Ovary (tissue), 9 donors: ENCODE measurements around the gene HDGFL2. TPM values are rescaled to one million over a fixed set of nuclear protein-coding genes. Genes with fewer than 3 reads are reported as not detected.

Experiments
- DNase-seq, 5 donors: peaks; one replicate each; pipeline ENCODE4 v3.0.0-alpha.2; 2019 to 2020
- H3K27ac ChIP-seq, 2 donors: fragments of 200-600 bp; one replicate each; pipeline versions ENCODE4 v1.5.1 to v1.8.0; 2019 to 2022
- H3K27me3 ChIP-seq: fragments of 200-600 bp; one replicate; pipeline ENCODE4 v1.8.0; 2022
- H3K36me3 ChIP-seq: fragments of 200-600 bp; sonication (generic); one replicate; pipeline ENCODE4 v1.5.1; 2019
- H3K4me1 ChIP-seq: one replicate; pipeline ENCODE4 v1.8.1; 2013; ENCODE audit warnings: mild to moderate bottlenecking, moderate library complexity; ENCODE audit not compliant: insufficient read depth
- H3K4me3 ChIP-seq: fragments of 200-600 bp; sonication (generic); one replicate; pipeline ENCODE4 v1.5.1; 2017
- H3K9me3 ChIP-seq, 2 donors: fragments of 200-600 bp in 1 of 2; sonication (generic) in 1 of 2; one replicate each; pipeline versions ENCODE4 v1.5.1 to v1.8.1; 2013 to 2019; ENCODE audit warnings: mild to moderate bottlenecking in 1 of 2, moderate library complexity in 1 of 2
- EP300 ChIP-seq: sonication (generic); formaldehyde crosslinking; IDR thresholded peaks from one replicate; pipeline ENCODE4 v1.6.1; 2017; ENCODE audit warnings: antibody characterized with exemption
- POLR2A ChIP-seq: fragments of 450-650 bp; IDR thresholded peaks from one replicate; pipeline ENCODE4 v1.6.1; 2017; ENCODE audit warnings: antibody characterized with exemption, mild to moderate bottlenecking, moderate library complexity
- WGBS, 3 donors: extraction: QIAGEN DNeasy Blood & Tissue Kit in 1 of 3; methylation state at CpG; one replicate each; pipeline versions ENCODE4 v1.1.5 to v1.1.7; 2013 to 2017; 5-methylcytosine and 5-hydroxymethylcytosine counted together
- intact Hi-C, 4 donors: fragments of 100-400 bp; cut with DNase I; formaldehyde crosslinking; loops; one replicate each; pipeline versions ENCODE4 v1.11.0 to v1.15.1; 2022 to 2023
- polyA plus RNA-seq, 2 donors: library from polyadenylated mRNA; stranded (reverse); fragments of 200-250 nt in 1 of 2; fragments of 350-450 nt in 1 of 2; fragmentation: Illumina TruSeq in 1 of 2; extraction: RNeasy Lipid Tissue Mini Kit (QIAGEN cat#74804) in 1 of 2; gene quantifications; one replicate each; pipeline ENCODE4 v1.2.3, GENCODE V29; 2013 to 2014
- total RNA-seq, 7 donors: library from RNA; depleted of rRNA in 2 of 7; stranded (reverse); fragments of >200 nt in 2 of 7; fragmentation: NEBNext Ultra II Directional in 3 of 7; extraction: Animal tissue kit (Norgen Biotek cat#: 25700) in 3 of 7; gene quantifications; one replicate each; pipeline versions ENCODE4 v1.1.0 to v1.2.4, GENCODE V29; 2016 to 2023
- TF ChIP-seq, protein P1 (sequence below), 3 donors: fragments of 450-650 bp in 2 of 3; fragments of 200-600 bp in 1 of 3; IDR thresholded peaks; one replicate each; pipeline versions ENCODE4 v1.5.1 to v1.8.0; 2016 to 2022; ENCODE audit warnings: antibody characterized with exemption in 3 of 3, mild to moderate bottlenecking in 1 of 3
- donor health status: DM: no; HTN: no; CAD: no; lungs with moderate emphysema.
- donor health status: DM: no; HTN: no; CAD: no.
- donor health status: Bipolar disorder and iron deficiency.
- donor health status: DM: yes; HTN: yes; CAD: no.
- donor health status: DM: no; HTN: no; CAD: no.
- donor health status: DM: yes; HTN: yes; CAD: no.

The HDGFL2 gene
- total and polyA plus RNA-seq, 9 donors = 28.5 to 77.2 (median 63.0) TPM

DNA sequence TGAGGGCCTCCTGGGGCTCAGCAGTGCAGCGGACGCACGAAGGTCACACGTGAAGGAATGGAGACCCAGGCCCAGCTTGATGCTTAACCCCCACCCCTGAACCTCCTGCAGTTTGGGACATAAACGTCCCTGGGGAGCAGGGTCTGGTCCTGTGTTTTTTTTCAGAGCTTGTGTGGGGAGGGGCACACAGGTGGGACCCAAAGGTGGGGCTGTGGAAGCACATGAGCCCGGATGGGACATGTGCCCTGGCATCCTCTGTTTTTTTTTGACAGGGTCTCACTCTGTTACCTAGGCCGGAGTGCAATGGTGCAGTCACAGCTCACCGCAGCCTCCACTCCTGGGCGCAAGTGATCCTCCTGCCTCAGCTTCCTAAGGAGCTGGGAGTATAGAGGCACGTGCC lies 35.0 kb upstream of the HDGFL2 start:
- no peak for DNase-seq
- no peaks in the 10 kb centered on the region for H3K4me1 ChIP-seq
- H3K27me3 ChIP-seq = no peaks in the 10 kb centered on the region
- TF ChIP-seq, protein P1, sequence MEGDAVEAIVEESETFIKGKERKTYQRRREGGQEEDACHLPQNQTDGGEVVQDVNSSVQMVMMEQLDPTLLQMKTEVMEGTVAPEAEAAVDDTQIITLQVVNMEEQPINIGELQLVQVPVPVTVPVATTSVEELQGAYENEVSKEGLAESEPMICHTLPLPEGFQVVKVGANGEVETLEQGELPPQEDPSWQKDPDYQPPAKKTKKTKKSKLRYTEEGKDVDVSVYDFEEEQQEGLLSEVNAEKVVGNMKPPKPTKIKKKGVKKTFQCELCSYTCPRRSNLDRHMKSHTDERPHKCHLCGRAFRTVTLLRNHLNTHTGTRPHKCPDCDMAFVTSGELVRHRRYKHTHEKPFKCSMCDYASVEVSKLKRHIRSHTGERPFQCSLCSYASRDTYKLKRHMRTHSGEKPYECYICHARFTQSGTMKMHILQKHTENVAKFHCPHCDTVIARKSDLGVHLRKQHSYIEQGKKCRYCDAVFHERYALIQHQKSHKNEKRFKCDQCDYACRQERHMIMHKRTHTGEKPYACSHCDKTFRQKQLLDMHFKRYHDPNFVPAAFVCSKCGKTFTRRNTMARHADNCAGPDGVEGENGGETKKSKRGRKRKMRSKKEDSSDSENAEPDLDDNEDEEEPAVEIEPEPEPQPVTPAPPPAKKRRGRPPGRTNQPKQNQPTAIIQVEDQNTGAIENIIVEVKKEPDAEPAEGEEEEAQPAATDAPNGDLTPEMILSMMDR (IDR thresholded peaks at IDR 0.05) = no peak
- no peak for TF ChIP-seq POLR2A
- TF ChIP-seq EP300 = no peak
- no peaks in the 10 kb centered on the region for H3K9me3 ChIP-seq
- no peak overlapping the region for H3K4me3 ChIP-seq
- no peak overlapping the region for H3K27ac ChIP-seq
- intact Hi-C loops = no loop called here
- WGBS, 3 donors = 93 to 97% (median 93%) methylated on average over 10 of the region's 10 CpGs
- no peaks in the 10 kb centered on the region for H3K36me3 ChIP-seq

DNA sequence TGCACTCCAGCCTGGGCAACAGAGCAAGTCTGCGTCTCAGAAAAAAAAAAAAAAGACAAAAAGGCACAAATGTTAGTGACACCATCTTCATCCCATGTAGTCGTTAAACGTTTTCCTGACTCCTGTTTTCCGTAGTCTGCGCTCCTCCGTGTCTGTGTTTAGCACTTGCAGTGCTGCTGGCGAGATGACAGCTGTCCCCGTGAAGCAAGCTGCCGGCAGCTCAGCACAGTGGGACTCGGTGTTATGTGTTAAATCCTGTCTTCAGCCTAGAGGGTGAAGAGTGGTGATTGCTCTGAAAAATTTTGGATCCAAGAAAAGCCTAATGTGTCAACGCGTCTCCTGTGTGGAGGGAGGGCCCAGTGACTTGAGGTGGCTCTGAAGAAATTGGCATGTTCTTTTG lies 32.9 kb upstream of the HDGFL2 start:
- Histone ChIP-seq H3K9me3 (no peaks in the 10 kb centered on the region), H3K4me1 (no peaks in the 10 kb centered on the region), H3K27ac (no peak overlapping the region), H3K27me3 (no peaks in the 10 kb centered on the region), H3K36me3 (no peaks in the 10 kb centered on the region), H3K4me3 (no peak overlapping the region)
- no peak for DNase-seq
- intact Hi-C loops = no loop called here
- 90 to 92% (median 90%) methylated on average over 12 of the region's 12 CpGs for WGBS, 3 donors
- TF ChIP-seq EP300 (no peak), POLR2A (no peak)
- TF ChIP-seq, protein P1 (IDR thresholded peaks at IDR 0.05) = no peak

DNA sequence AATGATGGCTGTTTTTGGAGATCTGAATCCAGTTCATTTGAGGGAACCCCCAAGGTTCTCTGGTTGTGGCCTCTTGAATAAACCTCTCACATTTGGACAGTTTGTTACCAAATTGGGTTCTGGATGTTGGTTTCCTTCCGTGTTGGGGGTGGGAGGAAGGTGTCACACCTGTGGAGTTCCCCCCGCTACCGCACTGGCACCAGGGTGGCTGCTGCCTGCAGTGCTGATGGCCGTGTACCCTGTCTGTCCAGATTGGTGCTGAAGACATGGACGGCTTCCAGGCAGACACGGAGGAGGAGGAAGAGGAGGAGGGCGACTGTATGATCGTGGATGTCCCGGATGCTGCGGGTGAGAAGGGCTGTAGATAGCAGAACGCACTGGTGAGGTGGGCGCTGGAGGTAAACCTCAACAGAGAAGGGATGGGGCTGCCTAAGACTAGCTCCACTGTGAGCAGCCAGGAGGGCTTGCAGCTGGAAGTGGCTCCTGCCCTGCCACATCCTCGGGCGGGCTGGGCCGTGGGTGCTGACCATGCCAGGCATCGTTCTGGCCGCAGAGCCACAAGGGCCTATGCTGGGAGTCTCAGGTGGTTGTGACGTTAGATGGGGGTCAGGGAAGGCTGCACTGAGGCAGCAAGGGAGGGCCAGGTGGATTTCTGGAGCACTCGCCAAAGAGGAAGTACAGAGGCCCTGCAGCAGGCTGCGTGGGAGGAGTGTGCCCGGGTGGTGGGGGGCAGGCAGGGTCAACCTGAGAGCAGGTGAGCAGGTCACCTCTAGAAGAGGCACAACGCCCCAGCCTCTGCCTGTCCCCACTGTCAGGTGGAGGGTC lies 29.9 kb upstream of the HDGFL2 start:
- TF ChIP-seq, protein P1 (IDR thresholded peaks at IDR 0.05) = no peak
- TF ChIP-seq POLR2A (no peak), EP300 (no peak)
- intact Hi-C loops = loop anchor here in 2 of 4 donors (10.0 kb wide), 1 partner anchor 177 kb away; no protein-coding TSS in a partner anchor
- H3K9me3 ChIP-seq = no peaks in the 10 kb centered on the region
- H3K36me3 ChIP-seq = no peaks in the 10 kb centered on the region
- no peak for DNase-seq
- H3K4me3 ChIP-seq = no peak overlapping the region
- 73 to 77% (median 77%) methylated on average over 22 of the region's 22 CpGs for WGBS, 3 donors
- H3K27me3 ChIP-seq = no peaks in the 10 kb centered on the region
- H3K27ac ChIP-seq = no peak overlapping the region
- H3K4me1 ChIP-seq = no peaks in the 10 kb centered on the region

DNA sequence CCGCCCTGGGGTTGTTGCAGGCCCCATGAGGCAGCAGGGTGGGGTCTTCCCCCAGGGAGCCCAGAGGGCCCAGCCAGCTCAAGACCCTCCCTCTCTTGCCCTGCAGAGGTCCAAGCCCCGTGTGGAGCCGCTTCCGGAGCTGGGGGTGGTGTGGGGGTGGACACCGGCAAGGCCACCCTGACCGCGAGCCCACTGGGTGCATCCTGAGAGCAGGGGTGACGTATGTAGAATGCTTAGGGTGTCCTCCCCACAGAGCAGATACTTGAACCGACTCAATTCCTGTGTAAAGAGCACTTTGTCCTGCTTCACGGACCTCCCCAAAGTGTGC lies 29.3 kb upstream of the HDGFL2 start:
- no peaks in the 10 kb centered on the region for H3K9me3 ChIP-seq
- TF ChIP-seq EP300 (no peak), POLR2A (no peak)
- TF ChIP-seq, protein P1 (IDR thresholded peaks at IDR 0.05) = no peak
- H3K4me3 ChIP-seq = no peak overlapping the region
- H3K4me1 ChIP-seq = no peaks in the 10 kb centered on the region
- H3K36me3 ChIP-seq = no peaks in the 10 kb centered on the region
- DNase-seq = no peak
- WGBS, 3 donors = 76 to 82% (median 77%) methylated on average over 10 of the region's 10 CpGs
- H3K27ac ChIP-seq = no peak overlapping the region
- intact Hi-C loops = loop anchor here in 2 of 4 donors (10.0 kb wide), 1 partner anchor 178 kb away; no protein-coding TSS in a partner anchor
- H3K27me3 ChIP-seq = no peaks in the 10 kb centered on the region
